HG03097 (cell line): Measurements from ENCODE around the gene CLUH.
A peak's percentile ranks its signal among the peaks of the same experiment; 100 is the strongest.

Experiments
- ATAC-seq: cut with Tn5 transposase; IDR thresholded peaks from one replicate; pipeline ENCODE4 v1.9.1; 2021; ENCODE audit not compliant: unreplicated experiment, low FRiP score

Gene CLUH, protein sequence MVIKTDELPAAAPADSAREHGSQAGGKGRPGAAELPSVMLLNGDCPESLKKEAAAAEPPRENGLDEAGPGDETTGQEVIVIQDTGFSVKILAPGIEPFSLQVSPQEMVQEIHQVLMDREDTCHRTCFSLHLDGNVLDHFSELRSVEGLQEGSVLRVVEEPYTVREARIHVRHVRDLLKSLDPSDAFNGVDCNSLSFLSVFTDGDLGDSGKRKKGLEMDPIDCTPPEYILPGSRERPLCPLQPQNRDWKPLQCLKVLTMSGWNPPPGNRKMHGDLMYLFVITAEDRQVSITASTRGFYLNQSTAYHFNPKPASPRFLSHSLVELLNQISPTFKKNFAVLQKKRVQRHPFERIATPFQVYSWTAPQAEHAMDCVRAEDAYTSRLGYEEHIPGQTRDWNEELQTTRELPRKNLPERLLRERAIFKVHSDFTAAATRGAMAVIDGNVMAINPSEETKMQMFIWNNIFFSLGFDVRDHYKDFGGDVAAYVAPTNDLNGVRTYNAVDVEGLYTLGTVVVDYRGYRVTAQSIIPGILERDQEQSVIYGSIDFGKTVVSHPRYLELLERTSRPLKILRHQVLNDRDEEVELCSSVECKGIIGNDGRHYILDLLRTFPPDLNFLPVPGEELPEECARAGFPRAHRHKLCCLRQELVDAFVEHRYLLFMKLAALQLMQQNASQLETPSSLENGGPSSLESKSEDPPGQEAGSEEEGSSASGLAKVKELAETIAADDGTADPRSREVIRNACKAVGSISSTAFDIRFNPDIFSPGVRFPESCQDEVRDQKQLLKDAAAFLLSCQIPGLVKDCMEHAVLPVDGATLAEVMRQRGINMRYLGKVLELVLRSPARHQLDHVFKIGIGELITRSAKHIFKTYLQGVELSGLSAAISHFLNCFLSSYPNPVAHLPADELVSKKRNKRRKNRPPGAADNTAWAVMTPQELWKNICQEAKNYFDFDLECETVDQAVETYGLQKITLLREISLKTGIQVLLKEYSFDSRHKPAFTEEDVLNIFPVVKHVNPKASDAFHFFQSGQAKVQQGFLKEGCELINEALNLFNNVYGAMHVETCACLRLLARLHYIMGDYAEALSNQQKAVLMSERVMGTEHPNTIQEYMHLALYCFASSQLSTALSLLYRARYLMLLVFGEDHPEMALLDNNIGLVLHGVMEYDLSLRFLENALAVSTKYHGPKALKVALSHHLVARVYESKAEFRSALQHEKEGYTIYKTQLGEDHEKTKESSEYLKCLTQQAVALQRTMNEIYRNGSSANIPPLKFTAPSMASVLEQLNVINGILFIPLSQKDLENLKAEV (N-terminal part only)

DNA sequence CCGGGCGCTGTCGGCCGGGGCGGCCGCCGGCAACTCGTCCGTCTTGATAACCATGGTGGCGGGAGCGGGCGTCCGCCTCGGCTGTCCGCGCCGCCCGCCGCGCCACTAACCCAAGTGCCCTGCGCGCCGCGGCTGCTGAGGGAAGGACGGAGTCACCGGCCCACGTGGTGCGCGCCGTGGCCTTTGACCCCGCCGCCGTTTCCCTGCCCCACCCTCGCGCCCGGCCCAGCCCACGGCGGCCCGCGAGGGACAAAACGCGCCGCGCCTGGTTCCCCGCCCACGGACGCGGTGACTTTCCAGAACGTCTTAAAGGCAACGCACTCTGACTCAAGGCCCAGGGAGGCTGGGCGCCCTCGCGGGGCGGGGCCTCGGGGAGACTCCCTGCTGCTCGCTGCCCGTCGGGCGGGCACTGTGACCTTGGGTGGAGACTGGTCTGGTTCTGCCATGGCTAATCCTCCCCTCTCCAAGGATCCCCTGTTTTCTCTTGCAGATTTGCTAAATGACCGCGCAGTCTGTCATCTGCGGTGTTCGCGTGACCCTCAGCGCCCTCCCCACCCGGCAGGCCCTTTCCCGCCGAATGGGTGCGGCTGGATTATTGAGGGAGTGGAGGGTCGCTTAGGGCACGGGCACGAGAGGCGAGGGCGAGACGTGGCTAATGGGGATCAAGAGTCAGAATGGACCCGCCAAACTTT, at the start of gene CLUH:
CLUH (minus strand) TSS at position 157 of the 692 bp plus-strand sequence; CDS start at position 54, 103 bp downstream.
- peak; percentile 71 for ATAC-seq

DNA sequence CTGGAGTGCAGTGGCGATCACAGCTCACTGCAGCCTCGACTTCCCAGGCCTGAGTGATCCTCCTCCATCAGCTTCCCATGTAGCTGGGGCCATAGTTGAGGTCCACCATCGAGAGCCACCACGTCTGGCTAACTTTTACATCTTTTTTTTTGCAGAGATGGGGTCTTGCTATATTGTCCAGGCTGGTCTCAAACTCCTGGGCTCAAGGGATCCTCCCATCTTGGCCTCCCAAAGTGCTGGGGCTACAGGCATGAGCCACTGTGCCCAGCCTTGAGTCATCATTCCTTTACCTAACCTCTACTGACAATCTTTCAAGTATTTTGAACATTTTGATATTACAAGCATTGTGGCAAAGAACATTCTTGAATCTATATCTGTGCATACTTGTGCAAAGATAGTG, 47.3 kb upstream of the CLUH start:
- ATAC-seq, result no peak

DNA sequence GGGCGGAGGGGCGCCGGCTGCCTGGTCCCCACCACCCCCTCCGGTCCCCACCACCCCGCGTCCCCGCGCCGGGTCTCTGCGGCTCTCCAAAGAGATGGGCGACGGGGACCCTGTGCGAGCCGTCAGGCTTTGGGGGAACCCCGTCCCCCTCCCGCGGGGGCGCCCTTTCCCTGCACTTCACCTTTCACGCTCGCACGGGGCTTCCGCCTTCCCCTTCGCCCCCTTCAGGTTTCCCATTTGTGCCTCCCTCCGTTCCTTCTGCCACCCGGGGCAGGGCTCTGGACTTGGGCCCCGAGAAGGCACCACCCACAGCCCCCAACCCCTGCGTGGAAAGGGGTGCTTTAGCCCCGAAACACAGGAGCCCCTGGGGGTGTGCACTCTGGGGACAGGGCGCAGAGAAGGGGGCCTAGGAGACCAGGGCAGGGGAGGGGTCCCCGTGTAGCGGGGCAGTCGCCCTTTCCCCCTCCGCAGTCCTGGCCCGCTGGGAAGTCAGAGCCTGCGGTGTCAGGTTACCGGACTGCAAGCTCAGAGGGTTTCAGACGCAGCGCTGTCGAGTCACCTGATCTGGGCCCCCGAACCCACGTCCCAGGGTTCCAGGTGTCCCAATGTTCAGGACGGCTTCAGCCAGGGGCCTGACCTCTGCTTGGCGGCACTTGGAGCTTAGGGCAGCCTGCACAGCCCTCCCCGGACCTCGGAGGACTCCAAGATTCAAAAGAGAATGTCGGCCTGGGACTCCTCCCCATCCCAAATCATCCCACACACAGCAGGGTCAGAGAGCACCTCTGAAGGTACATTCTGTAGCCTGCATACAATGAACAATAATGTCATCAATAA, 44.5 kb upstream of the CLUH start:
- ATAC-seq, result no peak

DNA sequence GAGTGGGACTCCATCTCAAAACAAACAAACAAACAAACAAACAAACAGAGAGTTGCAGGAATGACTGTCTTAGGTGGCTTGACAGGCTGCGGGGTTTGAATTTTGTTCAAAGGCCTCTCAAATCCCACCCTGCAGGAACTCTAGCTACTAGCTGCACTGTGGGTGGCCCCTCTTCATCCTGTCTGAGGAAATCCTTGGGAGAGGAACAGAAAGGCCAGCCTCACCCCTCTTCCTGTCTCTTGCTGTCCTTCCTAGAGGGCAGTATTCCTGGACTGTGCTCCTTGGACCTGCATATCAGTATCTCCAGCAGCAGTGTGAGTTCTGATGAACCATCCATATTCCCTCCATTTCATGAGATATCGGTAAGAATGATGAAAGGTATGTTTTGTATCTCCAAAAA, 39.9 kb upstream of the CLUH start:
- no peak for ATAC-seq

DNA sequence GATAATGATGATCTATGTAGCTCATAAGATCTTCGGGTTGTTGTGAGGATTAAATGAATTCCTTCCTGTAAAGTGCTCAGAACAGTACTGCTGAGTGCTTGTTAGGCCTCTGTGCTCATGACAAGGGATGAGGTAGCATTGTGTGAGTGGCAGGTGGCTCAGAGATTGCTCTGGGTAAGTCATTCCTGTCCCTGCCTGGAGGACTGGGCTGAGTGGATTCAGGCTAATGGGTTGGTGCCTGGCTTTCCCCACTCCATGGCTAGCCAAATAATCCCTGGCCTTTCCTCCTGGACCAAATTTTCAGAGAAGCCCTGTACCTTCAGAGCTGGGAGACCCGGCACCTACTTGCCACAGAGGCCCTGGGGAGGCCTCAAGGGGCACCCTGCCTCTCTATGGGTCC, 39.2 kb upstream of the CLUH start:
- no peak for ATAC-seq

DNA sequence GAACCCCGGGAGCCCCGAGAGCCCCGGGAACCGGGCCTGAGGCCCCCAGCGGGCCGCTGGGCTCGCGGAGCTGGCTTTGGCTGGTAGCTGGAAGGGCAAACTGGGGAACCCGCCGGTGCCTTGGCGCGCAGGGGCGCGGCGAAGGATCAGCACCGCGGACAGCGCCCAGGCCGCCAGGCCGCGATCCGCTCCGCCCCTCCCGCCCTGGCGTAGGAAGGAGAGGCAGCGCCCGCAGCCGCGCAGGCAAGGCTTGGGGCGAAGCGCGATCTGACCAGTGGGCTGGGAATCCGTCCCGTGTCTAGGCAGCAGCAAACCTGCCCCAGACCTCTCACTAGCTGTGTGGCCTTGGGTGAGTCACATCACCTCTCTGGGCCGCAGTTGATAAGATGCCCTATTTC, 38.2 kb upstream of the CLUH start:
- ATAC-seq, result no peak

DNA sequence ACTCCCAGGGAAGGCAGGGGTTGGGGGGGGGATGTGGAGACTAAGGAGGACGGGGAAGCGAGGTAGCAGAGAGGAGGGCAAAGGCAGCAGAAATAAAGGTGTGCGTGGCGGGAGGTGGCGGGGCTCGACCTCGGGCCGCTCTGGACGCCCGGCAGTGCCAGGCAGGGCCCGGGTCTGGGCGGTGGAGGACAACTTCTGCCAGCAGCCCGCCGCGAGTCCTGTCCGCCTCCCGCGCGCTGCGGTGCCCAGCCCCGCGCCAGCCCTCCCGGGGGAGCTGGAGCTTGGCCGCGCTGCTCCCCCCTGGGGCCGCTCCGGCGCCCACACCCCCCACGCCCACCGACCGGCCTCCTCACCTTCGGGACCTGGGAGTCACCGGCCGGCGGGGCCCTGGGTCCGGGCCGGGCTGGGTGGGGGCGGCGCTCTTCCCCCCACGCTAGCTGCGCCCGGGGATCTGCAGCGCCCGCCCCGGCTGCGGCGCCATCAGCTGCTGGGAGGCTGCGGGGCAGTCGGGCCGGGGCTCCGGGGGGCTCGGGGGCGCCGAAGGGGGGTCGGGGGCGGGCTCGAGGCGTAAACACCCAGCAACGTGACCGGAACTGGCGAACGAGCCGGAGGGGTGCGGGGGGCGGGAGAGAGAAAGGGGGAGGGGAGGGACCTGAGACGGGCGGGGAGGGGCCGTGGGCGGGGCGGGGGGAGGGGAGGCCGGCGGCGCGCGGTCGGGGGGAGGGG, 37.7 kb upstream of the CLUH start, which contains the start of gene CCDC92B:
CCDC92B (minus strand) TSS at position 595 of the 726 bp plus-strand sequence. CDS start 14,507 bp downstream, outside the sequence.
- ATAC-seq, result no peak

DNA sequence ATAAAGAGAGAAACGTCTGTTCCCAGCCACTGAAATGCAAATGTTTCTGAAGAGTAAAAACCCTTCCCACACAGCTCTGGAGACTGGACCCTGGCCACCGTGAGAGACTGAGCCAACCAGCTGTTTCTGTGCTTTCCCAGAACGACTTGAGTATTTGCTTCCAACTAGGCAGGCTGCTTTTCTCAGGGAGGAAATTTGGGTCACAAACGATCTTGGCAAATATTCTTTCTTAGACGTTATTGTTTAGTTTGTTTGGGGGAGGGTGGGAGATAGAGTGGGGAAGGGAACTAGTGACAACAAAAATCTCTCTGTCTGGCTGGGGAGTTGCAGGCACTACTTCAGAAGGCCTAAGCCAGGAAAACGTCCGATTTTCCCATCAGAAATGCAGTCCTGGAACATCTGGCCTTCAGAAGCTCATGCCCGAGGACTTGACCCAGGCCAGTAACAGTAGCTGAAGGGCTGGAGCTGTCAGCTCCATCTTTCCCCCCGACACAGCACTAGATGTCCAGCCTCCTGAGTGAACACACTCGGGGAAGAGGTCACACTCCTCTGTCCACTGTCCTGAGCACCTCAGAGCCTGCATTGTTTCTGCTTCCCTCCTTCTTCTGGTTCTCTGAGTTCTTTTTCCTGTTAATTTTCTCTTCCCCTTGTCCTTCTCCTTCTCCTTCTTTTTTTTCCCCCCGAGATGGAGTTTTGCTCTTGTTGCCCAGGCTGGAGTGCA, 33.9 kb upstream of the CLUH start:
- no peak for ATAC-seq

DNA sequence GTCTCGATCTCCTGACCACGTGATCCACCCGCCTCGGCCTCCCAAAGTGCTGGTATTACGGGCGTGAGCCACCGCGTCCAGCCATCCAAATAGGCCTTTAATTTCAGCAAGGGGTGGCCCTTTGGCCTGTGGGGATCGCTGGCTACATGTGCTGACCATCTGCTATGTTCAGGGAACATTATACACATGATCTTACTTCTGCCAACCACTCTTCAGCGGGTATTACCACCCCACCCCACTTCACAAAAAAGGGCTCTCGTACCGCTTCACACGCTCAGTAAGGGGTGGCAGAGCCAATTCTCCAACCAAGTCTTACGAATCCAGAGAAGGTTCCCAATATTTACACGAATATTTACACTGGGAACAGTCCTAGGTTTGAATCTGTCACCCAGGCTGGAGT, 26.1 kb upstream of the CLUH start:
- no peak for ATAC-seq

DNA sequence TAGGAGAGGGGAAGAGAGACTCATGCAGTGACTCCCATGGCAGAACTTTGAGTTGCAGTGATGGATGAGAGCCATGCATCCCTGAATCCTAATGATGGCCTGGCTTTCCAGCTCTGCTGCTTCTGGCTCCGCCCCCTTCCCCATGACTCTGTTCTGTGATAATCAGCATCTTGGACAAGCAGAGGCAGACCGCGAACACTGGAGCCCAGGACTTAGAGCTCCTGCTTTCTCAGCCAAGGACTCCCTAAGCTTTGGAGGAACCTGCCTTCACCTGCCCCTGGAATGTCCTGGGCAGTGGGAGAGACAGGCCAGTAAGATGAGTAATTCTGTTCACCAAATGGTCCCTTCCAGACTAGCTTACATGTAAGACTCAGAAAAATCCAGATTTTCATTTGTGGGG, 25.4 kb upstream of the CLUH start:
- ATAC-seq, result no peak

DNA sequence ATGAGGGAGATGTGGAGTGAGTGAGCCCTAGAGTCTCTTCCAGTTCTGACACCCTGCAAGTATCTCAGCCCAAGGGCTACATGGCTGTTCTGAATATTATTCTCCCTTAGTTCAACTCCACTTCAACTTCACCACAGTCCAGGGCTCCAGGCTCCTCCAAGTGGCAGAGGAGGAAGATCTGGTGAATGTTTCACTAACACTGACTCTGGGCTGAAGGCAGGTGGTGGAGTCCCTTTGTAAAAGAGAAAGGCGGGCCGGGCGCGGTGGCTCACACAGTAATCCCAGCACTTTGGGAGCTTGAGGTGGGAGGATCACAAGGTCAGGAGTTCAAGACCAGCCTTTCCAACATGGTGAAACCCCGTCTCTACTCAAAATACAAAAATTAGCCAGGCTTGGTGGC, 24.3 kb upstream of the CLUH start:
- ATAC-seq, result no peak

DNA sequence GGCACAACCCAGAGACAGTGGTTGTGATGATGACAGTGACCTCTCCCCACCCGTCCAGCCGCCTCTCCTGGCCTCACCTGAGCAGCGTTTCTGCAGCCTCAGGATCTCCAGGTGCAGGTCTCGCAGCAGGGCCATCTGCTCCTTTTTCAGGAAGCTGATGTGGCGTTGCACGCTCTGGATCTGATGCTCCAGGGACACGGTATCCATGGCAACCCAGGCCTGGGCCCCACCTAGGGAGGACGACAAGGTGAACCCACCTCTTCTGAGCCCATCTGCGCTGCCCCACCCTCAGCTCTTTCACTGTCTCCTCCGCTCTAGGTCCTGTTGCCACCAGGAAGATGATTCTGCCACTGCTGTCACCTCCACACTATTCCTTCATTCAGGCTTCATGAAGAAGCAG, 23.4 kb upstream of the CLUH start:
- ATAC-seq, result no peak

DNA sequence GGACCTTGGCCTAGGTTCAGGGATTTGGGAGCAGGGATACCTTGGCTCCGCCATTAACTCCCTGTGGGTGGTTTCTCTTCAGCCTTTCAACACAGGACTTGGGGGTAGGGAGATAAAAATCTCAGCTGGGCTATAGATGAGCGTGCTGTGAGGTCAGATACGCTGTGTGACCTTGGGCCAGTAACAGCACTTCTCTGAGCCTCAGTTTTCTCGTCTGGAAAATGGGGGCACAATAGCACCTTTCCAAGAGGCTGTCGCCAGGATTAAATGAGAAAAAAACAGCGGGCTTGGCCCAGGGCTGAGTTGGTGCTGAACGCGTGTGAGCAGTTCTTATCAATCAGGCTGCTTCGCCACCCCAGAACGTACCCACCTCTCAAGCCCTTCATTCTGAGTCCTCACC, 20.2 kb upstream of the CLUH start:
- no peak for ATAC-seq

DNA sequence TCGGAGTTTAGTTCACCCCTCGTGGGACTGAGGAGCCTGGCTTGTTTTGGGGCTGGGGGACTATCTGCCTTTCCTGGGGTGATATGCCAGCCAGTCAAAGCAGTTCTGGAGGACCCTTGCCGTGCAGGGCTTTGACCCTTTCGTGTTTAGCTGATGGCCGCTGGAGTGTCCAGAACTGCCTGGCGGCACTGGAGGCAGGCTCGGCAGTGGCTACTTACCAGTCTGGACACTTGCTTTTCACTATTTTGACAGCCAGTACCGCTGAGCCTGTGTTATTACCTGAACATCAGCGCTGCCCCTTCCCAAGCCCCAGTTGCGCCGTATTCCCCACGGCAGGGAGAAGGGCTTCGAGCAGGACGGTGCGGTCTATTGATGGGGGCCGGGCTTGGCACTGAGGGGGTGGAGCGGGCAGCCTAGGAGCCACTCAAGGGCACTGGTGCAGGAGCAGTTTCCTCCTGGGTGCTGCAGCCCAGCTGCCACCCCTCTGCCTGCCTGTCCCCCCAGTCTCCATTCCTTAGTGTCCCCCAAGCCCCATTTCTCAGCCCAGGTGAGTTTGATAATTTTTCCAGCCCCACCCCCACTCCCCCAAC, 19.3 kb upstream of the CLUH start:
- ATAC-seq, result no peak

DNA sequence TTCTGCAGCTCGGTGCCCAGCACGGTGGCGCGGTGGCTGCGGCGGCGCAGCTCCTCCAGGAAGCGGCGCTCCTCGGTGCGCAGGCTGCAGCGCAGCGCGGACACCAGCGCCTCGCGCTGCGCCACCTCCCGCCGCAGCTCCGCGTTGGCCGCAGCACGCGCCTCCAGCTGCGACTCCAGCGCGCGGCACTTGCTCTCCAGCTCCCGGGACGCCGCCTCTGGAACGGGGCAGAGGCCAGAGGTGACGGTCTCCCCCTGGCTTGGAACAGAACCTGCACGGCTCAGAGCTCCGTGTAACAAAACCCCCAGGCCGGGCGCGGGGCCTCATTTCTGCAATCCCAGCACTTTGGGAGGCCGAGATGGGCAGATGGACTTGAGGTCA, 13.2 kb upstream of the CLUH start:
- no peak for ATAC-seq

DNA sequence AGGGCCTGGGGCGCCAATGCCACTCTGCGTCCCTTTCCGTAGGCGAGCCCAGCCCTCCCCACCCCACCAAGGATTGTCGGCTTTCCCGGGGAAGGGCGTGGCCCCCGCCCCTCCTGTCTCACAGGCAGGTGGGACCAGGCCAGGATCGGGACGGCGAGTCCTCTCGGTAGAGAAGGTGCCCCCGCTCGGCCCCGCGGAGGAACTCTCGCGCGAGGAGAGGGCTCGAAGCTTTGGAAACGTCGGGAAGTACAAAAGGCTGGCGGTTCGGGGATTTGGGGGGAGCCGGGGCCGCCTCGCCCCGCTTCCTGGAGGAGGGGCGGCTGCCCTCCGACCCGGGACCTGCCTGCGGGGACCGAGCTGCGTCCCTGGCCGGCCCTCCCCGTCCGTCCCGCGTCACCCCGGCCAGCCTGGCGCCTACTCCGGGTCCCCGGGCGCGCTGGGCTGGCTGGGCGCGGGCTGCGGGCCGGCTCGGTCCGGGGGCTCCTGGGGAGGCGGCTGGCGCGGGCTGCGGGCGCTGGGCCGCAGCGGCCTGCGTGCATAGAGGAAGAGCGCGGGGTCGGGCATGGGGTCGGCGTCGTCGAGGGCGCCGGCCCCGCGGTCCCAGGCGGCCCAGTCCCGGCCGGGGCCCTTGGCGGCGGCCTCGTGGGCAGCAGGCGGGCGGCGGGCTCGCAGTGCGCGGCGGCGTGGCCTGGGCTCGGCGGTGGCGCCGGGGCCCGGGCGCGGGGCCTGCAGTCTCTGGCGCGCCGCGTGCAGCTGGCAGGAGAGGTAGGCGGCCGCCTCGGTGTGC, 12.6 kb upstream of the CLUH start:
- ATAC-seq, result no peak

DNA sequence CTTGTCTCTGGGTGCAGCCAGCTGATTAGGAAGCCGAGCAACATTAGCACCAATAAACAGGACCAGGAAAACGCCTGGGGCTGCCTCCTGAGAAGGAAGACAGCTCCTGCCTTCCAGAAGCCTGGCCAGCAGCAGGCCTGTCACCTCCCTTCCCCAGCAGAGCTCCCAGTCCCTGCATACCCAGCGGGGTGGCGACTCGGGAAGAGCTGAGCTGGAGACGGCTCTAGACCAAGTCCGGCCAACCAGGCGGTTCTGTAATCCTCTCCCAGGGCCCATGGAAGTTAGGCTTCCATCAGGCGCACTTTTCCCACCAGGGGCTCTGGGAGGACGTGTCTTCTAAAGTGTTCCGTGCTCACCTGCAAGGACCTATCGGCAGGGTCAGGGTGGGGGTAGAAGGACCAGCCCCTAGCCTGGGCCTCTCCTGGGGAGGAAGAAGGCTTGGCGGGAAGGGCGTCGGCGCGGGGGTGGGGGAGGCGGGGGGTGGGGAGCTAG, 12.0 kb upstream of the CLUH start:
- no peak for ATAC-seq
